SH-SY5Y (cell line): ENCODE results near the gene KIF26B.

Experiments
- GATA2 ChIP-seq: IDR thresholded peaks from 2 replicates; pipeline ENCODE4 v1.6.1; 2011; ENCODE audit warnings: mild to moderate bottlenecking, low read depth, low read length
- GATA3 ChIP-seq: IDR thresholded peaks from 2 replicates; pipeline ENCODE4 v1.6.1; 2011; ENCODE audit warnings: low read depth, mild to moderate bottlenecking, low read length, moderate library complexity

- TF ChIP-seq GATA2 (no peak), GATA3 (no peak)
Measured at GRCh38 chr1:245549996-245550719, 395.4 kb downstream of the KIF26B start.
